DOHH2 (cell line): ENCODE data around the gene SCAMP1.

ENCODE experiments used
- H3F3A ChIP-seq: fragments of 200-600 bp; sonication (generic), shearing (Covaris generic); 2 replicates; pipeline ENCODE4 v1.6.0; 2016; ENCODE audit warnings: antibody characterized with exemption, mild to moderate bottlenecking; ENCODE audit not compliant: control insufficient read depth, insufficient read depth
- H3K27ac ChIP-seq: fragments of 200-600 bp; sonication (generic); 2 replicates; pipeline ENCODE4 v1.5.1; 2014; ENCODE audit warnings: low read depth, mild to moderate bottlenecking, low read length, moderate library complexity
- H3K27me3 ChIP-seq: fragments of 200-600 bp; sonication (generic); 2 replicates; pipeline ENCODE4 v1.6.1; 2014; ENCODE audit warnings: mild to moderate bottlenecking, low read length, mixed read lengths; ENCODE audit not compliant: control insufficient read depth
- H3K36me3 ChIP-seq: fragments of 200-600 bp; sonication (generic); 2 replicates; pipeline ENCODE4 v1.6.1; 2014; ENCODE audit warnings: mild to moderate bottlenecking, low read length, moderate library complexity, mixed read lengths; ENCODE audit not compliant: control insufficient read depth
- H3K4me1 ChIP-seq: fragments of 200-600 bp; sonication (generic); 2 replicates; pipeline ENCODE4 v1.6.1; 2014; ENCODE audit warnings: mild to moderate bottlenecking, low read length, mixed read lengths; ENCODE audit not compliant: control insufficient read depth
- H3K4me2 ChIP-seq: fragments of 200-600 bp; sonication (generic); 2 replicates; pipeline ENCODE4 v1.6.0; 2014; ENCODE audit warnings: mild to moderate bottlenecking, low read length, moderate library complexity
- H3K4me3 ChIP-seq: fragments of 200-600 bp; sonication (generic); 2 replicates; pipeline ENCODE4 v1.5.1; 2014; ENCODE audit warnings: mild to moderate bottlenecking, low read length, mixed read lengths
- H3K79me2 ChIP-seq: fragments of 200-600 bp; sonication (generic); 2 replicates; pipeline ENCODE4 v1.6.1; 2014; ENCODE audit warnings: mild to moderate bottlenecking, low read length, mixed read lengths; ENCODE audit not compliant: control insufficient read depth
- H3K9me2 ChIP-seq: fragments of 200-600 bp; sonication (generic); replicated peaks from 2 replicates; pipeline ENCODE4 v1.6.1; 2014; ENCODE audit warnings: mild to moderate bottlenecking, low read length, mixed read lengths; ENCODE audit not compliant: control insufficient read depth
- H3K9me3 ChIP-seq: fragments of 200-600 bp; sonication (generic); 2 replicates; pipeline ENCODE4 v1.6.1; 2014; ENCODE audit warnings: antibody characterized with exemption, low read length, mixed read lengths; ENCODE audit not compliant: control insufficient read depth, insufficient read depth
- H4K20me1 ChIP-seq: fragments of 200-600 bp; sonication (generic); 2 replicates; pipeline ENCODE4 v1.6.0; 2014; ENCODE audit warnings: low read depth, mild to moderate bottlenecking, antibody characterized with exemption, low read length, moderate library complexity; ENCODE audit not compliant: control insufficient read depth, insufficient read depth
- CTCF ChIP-seq: fragments of 200-600 bp; sonication (generic); IDR thresholded peaks from one replicate; pipeline ENCODE4 v1.5.1; 2014; ENCODE audit warnings: antibody characterized with exemption, mild to moderate bottlenecking, low read depth, low read length; ENCODE audit not compliant: poor library complexity, severe bottlenecking
- EZH2phosphoT487 ChIP-seq: fragments of 200-600 bp; sonication (generic); IDR thresholded peaks from 2 replicates; pipeline ENCODE4 v1.6.1; 2017; ENCODE audit warnings: borderline replicate concordance, mild to moderate bottlenecking, antibody characterized with exemption, low read length, moderate library complexity, mixed read lengths

The SCAMP1 gene

GRCh38 chr5:78416677-78417425 lies 56.4 kb downstream of the SCAMP1 start:
- H3K4me3 ChIP-seq = no peak overlapping the region
- peaks cover 22% of the 10 kb centered on the region for H3K79me2 ChIP-seq
- peaks cover 30% of the 10 kb centered on the region for H3K36me3 ChIP-seq
- no peak overlapping the region for H3K27ac ChIP-seq
- TF ChIP-seq EZH2phosphoT487 (no peak), CTCF (no peak)
- H3K9me2 ChIP-seq = no peaks in the 10 kb centered on the region
- no peaks in the 10 kb centered on the region for H3F3A ChIP-seq
- no peak overlapping the region for H3K4me2 ChIP-seq
- no peaks in the 10 kb centered on the region for H3K4me1 ChIP-seq
- no peaks in the 10 kb centered on the region for H3K9me3 ChIP-seq
- no peaks in the 10 kb centered on the region for H4K20me1 ChIP-seq
- no peaks in the 10 kb centered on the region for H3K27me3 ChIP-seq

- H3F3A ChIP-seq = no peaks in the 10 kb centered on the region
Observed at GRCh38 chr5:78419396-78419795, 59.0 kb downstream of the SCAMP1 start.

GRCh38 chr5:78420548-78420947 lies 60.1 kb downstream of the SCAMP1 start:
- Histone ChIP-seq H3K27me3 (no peaks in the 10 kb centered on the region), H3K9me2 (no peaks in the 10 kb centered on the region), H3K27ac (no peak overlapping the region), H3K79me2 (no peaks in the 10 kb centered on the region), H3K4me1 (no peaks in the 10 kb centered on the region), H3K4me3 (no peak overlapping the region), H3K9me3 (no peaks in the 10 kb centered on the region), H3F3A (no peaks in the 10 kb centered on the region), H3K36me3 (peaks cover 27% of the 10 kb centered on the region), H4K20me1 (no peaks in the 10 kb centered on the region), H3K4me2 (no peak overlapping the region)
- TF ChIP-seq EZH2phosphoT487 (no peak), CTCF (no peak)

More at GRCh38 chr5:78419396-78419795, 59.0 kb downstream of the SCAMP1 start:
- Histone ChIP-seq H3K27ac (no peak overlapping the region), H3K79me2 (peaks cover 2% of the 10 kb centered on the region; the same call in 1 of the 2 replicates), H3K36me3 (peaks cover 30% of the 10 kb centered on the region), H3K27me3 (no peaks in the 10 kb centered on the region), H3K9me3 (no peaks in the 10 kb centered on the region), H3K4me3 (no peak overlapping the region), H4K20me1 (no peaks in the 10 kb centered on the region), H3K4me2 (no peak overlapping the region), H3K4me1 (no peaks in the 10 kb centered on the region), H3K9me2 (no peaks in the 10 kb centered on the region)
- TF ChIP-seq EZH2phosphoT487 (no peak), CTCF (no peak)
